Activated naive CD4-positive, alpha-beta T cell treated with Interleukin-2 at 50 U/mL for 16 hours (primary cell): ENCODE results near the gene PPP2R5D.

Experiments used
- DNase-seq: peaks from one replicate; pipeline ENCODE4 v3.0.0-alpha.2; 2020

Gene PPP2R5D

GRCh38 chr6:43060034-43060754 is 75.8 kb downstream of the PPP2R5D start:
- no peak for DNase-seq

- DNase-seq: no peak
Measured at GRCh38 chr6:43060755-43061633, 76.6 kb downstream of the PPP2R5D start.

GRCh38 chr6:43061861-43062260 is 77.5 kb downstream of the PPP2R5D start:
- DNase-seq: no peak
